Left lung (tissue), 10 donors: Measurements from ENCODE around the gene PFKP. TPM values are rescaled to one million over a fixed set of nuclear protein-coding genes. Genes with fewer than 3 reads are reported as not detected.

Experiments
- ATAC-seq: fragments of 200-7000 bp; cut with Tn5 transposase; one replicate; pipeline ENCODE4 v1.9.1; 2020; ENCODE audit warnings: moderate library complexity
- DNase-seq, 4 donors: peaks; one replicate each; pipeline ENCODE4 v3.0.0-alpha.2; 2013 to 2020
- H3K27ac ChIP-seq, 2 donors: fragments of 200-600 bp; sonication (generic) in 1 of 2; one replicate each; pipeline versions ENCODE4 v1.5.0 to v1.8.0; 2020 to 2021
- H3K27me3 ChIP-seq, 2 donors: fragments of 200-600 bp; sonication (generic) in 1 of 2; one replicate each; pipeline versions ENCODE4 v1.5.0 to v1.8.0; 2020 to 2021
- H3K36me3 ChIP-seq, 2 donors: fragments of 200-600 bp; sonication (generic) in 1 of 2; one replicate each; pipeline versions ENCODE4 v1.5.0 to v1.8.0; 2020 to 2021
- H3K4me1 ChIP-seq, 2 donors: fragments of 200-600 bp; one replicate each; pipeline ENCODE4 v1.8.0; 2021
- H3K4me3 ChIP-seq, 2 donors: fragments of 200-600 bp; sonication (generic) in 1 of 2; one replicate each; pipeline versions ENCODE4 v1.5.0 to v1.8.0; 2020 to 2021; ENCODE audit warnings: mild to moderate bottlenecking in 1 of 2
- H3K9me3 ChIP-seq, 2 donors: fragments of 200-600 bp; sonication (generic) in 1 of 2; one replicate each; pipeline versions ENCODE4 v1.5.0 to v1.8.0; 2020 to 2021
- intact Hi-C, 2 donors: fragments of 100-400 bp; cut with DNase I; formaldehyde crosslinking; loops; one replicate each; pipeline versions ENCODE4 v1.11.2 to v1.14.2; 2022
- polyA plus RNA-seq, 6 donors: library from polyadenylated mRNA; unstranded; fragments of 120-200 nt; gene quantifications; one replicate each; pipeline ENCODE4 v1.2.1, GENCODE V29; 2013; ENCODE audit not compliant: insufficient read length in 6 of 6
- total RNA-seq, 2 donors: library from RNA; stranded (reverse); fragmentation: NEBNext Ultra II Directional; extraction: Animal tissue kit (Norgen Biotek cat#: 25700); gene quantifications; one replicate each; pipeline ENCODE4 v1.2.1, GENCODE V29; 2021
- TF ChIP-seq, protein P1 (sequence below), 2 donors: fragments of 200-600 bp; sonication (generic) in 1 of 2; IDR thresholded peaks; one replicate each; pipeline versions ENCODE4 v1.5.0 to v1.8.0; 2021; ENCODE audit warnings: antibody characterized with exemption in 2 of 2
- donor health status: DM: no; HTN: yes; CAD: no.
- donor health status: DM: no; HTN: no; CAD: no.

PFKP gene
- total and polyA plus RNA-seq, 8 donors, result 7.4 to 70.0 (median 11.2) TPM

DNA sequence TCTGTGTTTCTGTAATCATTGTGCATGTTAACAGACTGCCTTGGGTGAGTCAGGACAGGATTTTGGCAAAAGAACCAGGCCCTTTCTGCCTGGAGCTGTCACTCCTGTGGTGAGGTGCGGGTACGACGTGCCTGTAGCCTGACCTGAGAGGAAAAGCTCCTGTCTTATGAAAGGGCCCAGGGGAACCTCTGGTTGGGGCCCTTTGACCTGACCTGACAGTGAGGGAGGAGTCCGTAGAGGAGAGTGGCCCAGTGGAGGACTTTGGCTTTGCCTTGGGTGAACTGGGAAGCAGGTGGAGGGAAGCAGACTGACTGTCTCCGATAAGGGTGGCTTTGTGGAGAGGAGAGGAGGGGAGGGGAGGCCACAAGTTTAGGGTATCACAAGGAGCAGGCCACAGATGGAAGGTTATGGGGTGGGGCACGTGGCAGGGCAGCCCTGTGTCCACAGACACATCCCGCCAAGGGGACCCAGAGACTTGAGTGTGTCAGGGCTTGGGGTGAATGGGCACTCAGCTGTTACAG lies 6.9 kb downstream of the PFKP start:
- ATAC-seq (no peak), DNase-seq (no peak)
- Histone ChIP-seq H3K4me3 (no peak overlapping the region), H3K9me3 (no peaks in the 10 kb centered on the region), H3K27ac (no peak overlapping the region), H3K36me3 (no peaks in the 10 kb centered on the region), H3K27me3 (peaks cover 0 to 7% of the 10 kb centered on the region in 2 donors), H3K4me1 (peaks cover 3 to 7% of the 10 kb centered on the region in 2 donors)
- intact Hi-C loops, result no loop called here
- TF ChIP-seq, protein P1, sequence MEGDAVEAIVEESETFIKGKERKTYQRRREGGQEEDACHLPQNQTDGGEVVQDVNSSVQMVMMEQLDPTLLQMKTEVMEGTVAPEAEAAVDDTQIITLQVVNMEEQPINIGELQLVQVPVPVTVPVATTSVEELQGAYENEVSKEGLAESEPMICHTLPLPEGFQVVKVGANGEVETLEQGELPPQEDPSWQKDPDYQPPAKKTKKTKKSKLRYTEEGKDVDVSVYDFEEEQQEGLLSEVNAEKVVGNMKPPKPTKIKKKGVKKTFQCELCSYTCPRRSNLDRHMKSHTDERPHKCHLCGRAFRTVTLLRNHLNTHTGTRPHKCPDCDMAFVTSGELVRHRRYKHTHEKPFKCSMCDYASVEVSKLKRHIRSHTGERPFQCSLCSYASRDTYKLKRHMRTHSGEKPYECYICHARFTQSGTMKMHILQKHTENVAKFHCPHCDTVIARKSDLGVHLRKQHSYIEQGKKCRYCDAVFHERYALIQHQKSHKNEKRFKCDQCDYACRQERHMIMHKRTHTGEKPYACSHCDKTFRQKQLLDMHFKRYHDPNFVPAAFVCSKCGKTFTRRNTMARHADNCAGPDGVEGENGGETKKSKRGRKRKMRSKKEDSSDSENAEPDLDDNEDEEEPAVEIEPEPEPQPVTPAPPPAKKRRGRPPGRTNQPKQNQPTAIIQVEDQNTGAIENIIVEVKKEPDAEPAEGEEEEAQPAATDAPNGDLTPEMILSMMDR (IDR thresholded peaks at IDR 0.05), result no peak

DNA sequence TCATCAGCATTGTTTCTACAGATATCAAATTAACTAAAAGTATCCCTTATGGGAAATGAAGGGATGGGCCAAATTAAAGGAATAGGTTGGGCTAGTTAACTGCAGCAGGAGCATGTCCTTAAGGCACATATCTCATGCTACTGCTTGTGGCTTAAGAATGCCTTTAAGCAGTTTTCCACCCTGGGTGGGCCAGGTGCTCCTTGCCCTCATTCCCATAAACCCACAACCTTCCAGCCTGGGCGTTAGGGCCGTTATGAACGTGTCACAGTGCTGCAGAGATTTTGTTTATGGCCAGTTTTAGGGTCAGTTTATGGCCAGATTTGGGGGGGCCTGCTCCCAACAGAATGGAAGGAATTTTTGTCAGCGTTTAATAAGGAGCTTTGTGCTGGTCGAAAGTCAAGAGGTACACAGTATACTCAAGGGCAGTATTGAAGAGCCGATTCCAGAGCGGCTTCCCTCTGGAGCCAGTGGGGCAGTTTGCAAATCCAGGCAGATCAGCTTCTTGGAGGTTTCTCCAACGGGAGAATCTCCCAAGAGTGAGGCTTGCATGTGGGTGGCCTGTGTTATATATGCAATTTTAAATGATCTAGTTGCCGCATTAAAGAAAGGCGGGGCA lies 7.7 kb downstream of the PFKP start:
- no peak overlapping the region for H3K4me3 ChIP-seq
- no peaks in the 10 kb centered on the region for H3K27me3 ChIP-seq
- no peak overlapping the region for H3K27ac ChIP-seq
- TF ChIP-seq, protein P1 (IDR thresholded peaks at IDR 0.05), result no peak
- intact Hi-C loops, result no loop called here
- ATAC-seq (no peak), DNase-seq (no peak)
- H3K36me3 ChIP-seq, result no peaks in the 10 kb centered on the region
- no peaks in the 10 kb centered on the region for H3K4me1 ChIP-seq
- no peaks in the 10 kb centered on the region for H3K9me3 ChIP-seq

DNA sequence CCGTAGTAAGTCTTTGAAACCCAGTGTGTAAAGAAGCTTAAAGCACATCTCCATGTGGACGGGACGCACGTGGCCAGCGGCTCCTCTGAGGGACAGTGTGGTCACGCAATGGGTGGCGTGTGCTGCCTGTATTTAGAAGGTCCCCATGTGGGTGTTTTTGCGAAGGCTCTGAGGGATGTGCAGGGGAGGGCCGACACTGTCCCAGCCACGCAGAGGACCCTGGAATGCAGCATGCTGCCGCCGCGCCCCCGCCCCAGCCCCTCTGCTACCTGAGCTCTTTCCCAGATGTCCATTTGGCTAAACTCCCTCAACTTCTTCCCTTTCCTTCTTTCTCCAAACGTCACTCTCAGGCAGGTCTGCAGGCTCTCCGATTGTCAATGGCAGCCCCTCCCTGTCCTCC lies 8.8 kb downstream of the PFKP start:
- no peaks in the 10 kb centered on the region for H3K27me3 ChIP-seq
- ATAC-seq, result no peak

DNA sequence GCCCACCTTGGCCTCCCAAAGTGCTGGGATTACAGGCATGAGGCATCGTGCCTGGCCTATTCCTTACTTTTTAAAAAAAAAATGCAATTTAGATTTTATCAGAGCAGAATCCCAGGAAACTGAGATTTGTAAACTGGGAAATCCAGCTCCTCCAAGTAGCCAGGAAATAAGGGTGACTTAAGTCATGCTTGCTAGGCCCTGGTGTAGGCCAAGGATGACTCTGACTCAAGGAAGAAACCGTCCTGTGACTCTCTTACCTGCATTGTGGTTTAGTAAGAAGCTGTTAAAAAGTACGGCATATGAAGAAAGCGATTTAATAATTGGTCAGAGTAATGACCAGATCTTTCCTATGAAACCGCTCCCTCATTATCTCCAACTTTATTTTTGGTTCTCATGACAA lies 10.2 kb downstream of the PFKP start:
- Histone ChIP-seq H3K4me3 (no peak overlapping the region), H3K9me3 (no peaks in the 10 kb centered on the region), H3K27ac (no peak overlapping the region), H3K36me3 (peaks cover 0 to 3% of the 10 kb centered on the region in 2 donors), H3K4me1 (no peaks in the 10 kb centered on the region), H3K27me3 (no peaks in the 10 kb centered on the region)
- intact Hi-C loops, result no loop called here
- TF ChIP-seq, protein P1 (IDR thresholded peaks at IDR 0.05), result no peak
- ATAC-seq, result no peak
- DNase-seq, result no peak

More for the DNA sequence above, 8.8 kb downstream of the PFKP start:
- intact Hi-C loops, result no loop called here
- TF ChIP-seq, protein P1 (IDR thresholded peaks at IDR 0.05), result no peak
- no peaks in the 10 kb centered on the region for H3K9me3 ChIP-seq
- H3K4me3 ChIP-seq, result no peak overlapping the region
- no peaks in the 10 kb centered on the region for H3K4me1 ChIP-seq
- no peak for DNase-seq
- H3K36me3 ChIP-seq, result no peaks in the 10 kb centered on the region
- H3K27ac ChIP-seq, result no peak overlapping the region

DNA sequence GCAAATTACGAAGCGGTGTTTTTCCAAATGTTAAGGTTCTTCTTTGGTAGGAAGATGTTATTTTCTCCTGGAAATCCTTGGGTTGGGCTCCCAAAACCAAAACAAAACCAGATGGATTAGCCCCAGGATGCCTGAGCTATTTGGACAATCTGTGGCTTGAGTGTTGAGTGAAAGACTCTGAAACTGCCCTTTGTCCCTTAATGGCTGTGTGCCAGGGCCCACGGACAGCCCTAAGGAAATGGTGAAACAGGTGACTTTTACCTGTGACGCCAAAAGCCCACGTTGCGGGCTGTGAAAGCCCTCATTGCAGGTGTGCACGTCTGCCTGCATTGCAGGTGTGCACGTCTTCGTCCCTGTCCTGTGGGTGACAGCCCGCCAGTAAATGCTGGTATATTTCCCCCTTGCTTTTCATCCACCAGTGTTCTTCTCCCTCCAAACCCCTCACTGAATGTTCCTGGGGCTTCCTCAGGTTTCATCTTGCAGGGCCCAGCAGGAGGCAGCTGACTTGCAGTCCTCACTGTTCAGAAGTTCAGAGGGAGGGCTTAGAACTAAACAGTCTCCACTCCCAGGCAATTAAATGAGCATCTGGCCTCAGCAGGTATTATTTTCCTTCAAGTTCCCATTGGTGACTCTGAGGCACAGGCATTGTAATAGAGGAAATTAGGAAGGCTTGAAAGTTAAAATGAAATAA lies 10.7 kb downstream of the PFKP start:
- Histone ChIP-seq H3K9me3 (no peaks in the 10 kb centered on the region), H3K27me3 (no peaks in the 10 kb centered on the region)
- no peak for ATAC-seq

More for the DNA sequence above, 10.7 kb downstream of the PFKP start:
- intact Hi-C loops, result no loop called here
- TF ChIP-seq, protein P1 (IDR thresholded peaks at IDR 0.05), result no peak
- H3K27ac ChIP-seq, result no peak overlapping the region
- no peak for DNase-seq
- H3K4me3 ChIP-seq, result no peak overlapping the region
- H3K4me1 ChIP-seq, result no peaks in the 10 kb centered on the region
- peaks cover 0 to 6% of the 10 kb centered on the region in 2 donors for H3K36me3 ChIP-seq
